LNCAP (cell line): Measurements from ENCODE around the gene MACROD1.

Experiments used
- TF ChIP-seq, protein P1 (sequence below): fragments of 450-650 bp; IDR thresholded peaks from 2 replicates; pipeline ENCODE4 v1.5.1; 2017; ENCODE audit warnings: mild to moderate bottlenecking

MACROD1 gene

GRCh38 chr11:64052938-64053622 is 112.8 kb downstream of the MACROD1 start:
- TF ChIP-seq, protein P1, sequence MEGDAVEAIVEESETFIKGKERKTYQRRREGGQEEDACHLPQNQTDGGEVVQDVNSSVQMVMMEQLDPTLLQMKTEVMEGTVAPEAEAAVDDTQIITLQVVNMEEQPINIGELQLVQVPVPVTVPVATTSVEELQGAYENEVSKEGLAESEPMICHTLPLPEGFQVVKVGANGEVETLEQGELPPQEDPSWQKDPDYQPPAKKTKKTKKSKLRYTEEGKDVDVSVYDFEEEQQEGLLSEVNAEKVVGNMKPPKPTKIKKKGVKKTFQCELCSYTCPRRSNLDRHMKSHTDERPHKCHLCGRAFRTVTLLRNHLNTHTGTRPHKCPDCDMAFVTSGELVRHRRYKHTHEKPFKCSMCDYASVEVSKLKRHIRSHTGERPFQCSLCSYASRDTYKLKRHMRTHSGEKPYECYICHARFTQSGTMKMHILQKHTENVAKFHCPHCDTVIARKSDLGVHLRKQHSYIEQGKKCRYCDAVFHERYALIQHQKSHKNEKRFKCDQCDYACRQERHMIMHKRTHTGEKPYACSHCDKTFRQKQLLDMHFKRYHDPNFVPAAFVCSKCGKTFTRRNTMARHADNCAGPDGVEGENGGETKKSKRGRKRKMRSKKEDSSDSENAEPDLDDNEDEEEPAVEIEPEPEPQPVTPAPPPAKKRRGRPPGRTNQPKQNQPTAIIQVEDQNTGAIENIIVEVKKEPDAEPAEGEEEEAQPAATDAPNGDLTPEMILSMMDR: no peak

DNA sequence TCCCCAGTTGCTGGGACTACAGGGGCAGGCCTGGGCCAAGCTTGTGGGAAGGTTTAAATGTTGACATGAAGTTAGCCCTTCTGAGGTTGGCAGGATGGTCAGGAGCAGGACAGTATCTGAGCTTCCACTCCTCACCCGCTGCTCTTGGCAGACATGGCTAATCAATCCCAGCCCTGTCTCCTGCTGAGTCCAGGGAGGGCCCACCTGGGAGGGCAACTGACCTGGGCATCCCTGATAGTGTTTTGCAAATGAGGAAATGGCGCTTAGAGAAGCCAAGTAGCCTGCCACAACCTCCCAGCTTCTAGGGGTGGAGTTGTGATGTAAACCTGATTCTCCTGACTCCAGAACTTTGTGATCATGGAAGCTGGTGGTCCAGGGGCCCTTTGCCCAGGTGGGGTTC is 113.5 kb downstream of the MACROD1 start:
- TF ChIP-seq, protein P1: no peak

DNA sequence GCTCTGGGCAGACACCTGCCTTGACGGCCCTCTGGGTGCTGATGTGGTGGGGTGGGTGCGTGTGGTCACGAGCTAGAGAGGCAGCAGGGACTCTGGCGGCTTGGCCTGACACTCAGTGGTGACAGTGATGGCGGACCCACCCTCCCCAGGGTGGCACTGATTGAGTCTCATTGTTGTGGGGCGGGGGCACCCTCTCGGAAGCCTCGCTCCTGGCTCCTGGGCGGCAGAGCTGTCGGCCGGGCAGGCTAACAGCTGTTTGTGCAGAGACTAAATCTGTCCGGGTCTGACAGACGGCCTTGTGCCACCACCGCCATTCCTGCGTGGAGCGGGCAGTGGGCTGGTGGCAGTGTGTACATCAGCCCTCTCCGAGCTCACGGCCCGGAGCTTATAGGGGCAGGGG is 114.6 kb downstream of the MACROD1 start:
- TF ChIP-seq, protein P1: no peak

- TF ChIP-seq, protein P1: no peak
These were observed 116.4 kb downstream of the MACROD1 start for GRCh38 chr11:64049509-64049908.

DNA sequence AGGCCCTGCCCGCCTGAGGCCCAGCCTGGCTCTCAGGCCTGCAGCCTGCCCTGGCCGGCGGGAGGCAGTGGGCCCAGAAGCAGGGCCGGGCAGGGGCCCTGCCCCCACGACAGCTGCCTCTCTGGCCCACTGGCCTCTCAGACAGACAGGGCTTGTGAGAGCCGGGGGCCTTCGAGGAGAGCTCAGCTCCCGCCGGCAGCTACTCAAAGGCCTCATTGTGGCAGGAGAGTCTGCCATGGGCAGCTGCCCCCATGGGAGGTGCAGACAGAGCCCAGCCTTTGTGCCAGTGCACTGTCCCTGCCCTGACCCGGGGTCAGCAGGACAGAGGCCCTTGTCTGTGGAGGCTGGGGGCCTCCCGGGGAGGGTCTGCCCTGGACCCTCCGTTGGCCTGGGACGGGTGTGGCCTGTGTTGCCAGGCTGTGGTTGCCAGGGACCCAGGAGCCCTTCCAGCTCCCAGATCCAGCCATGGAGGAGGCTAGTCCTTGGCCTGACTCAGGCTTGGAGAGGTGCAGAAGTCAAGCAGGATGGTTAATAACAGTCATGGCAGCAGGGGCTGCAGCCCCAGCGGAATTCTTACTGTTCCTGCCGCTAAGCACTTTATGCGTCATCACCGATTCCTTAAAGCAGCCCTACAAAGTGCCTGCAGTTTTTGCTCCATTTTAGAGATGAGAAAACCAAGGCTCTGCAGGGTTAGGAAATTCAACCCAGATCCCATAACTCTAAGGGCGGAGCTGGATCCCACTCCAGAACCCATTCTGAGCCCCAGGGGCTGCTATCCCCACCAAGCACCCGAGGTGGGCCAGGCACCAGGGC is 117.7 kb downstream of the MACROD1 start:
- TF ChIP-seq, protein P1: no peak

DNA sequence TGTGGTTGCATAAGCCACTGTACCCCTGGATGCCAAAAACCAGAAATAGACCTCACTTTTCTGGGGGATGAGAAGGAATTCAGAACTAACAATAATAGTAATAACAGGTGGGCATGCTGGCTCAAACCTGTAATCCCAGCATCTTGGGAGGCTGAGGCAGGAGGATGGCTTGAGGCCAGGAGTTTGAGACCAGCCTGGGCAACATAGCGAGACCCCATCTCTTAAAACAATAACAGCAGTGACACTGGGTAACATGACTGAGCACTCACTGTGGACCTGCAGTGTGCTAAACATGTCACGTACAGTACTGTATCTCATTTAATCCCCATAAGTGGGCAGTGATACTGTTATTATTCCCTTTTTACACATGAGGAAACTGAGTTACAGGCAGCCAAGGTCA is 120.2 kb downstream of the MACROD1 start:
- TF ChIP-seq, protein P1: no peak

DNA sequence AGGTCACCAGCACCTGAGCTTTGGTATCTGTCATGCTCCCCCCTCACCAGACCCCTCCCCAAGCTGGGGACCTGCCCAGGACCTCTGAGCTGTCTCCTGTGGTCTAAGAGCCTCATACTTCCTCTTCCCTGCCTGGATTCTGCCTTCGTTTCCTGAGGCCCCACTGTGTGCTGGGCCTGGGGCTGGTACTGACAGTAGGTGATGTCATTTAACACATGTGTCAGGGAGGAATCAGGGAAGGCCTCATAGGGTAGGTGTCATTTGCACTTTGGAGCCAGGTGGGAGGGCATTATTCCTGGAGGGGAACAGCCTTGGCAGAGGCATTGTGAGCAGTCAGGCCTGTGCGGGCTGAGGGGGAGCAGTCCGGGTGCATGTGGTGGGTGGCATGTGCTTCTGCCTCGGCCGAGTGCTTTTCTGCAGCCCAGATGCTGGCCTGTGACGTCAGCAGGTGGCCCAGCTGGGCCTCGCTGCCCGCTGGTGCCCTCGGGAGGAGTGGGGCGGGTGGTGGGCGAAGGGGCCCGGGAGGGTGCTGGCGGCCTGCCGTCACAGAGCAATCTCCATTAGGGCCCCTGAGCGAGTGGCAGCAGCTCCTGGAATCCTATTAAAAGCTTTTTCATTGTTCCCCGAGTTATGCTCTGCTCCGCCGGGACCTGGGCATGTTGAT is 121.1 kb downstream of the MACROD1 start:
- TF ChIP-seq, protein P1: no peak
